ENCODE results near the gene INSYN2B. TPM values are rescaled to one million over a fixed set of nuclear protein-coding genes. Genes with fewer than 3 reads are reported as not detected.

INSYN2B gene
- total RNA-seq, 3 donors from 2014 or later (not counting 1 experiment from before 2014, with no cell fraction given): not detected

DNA sequence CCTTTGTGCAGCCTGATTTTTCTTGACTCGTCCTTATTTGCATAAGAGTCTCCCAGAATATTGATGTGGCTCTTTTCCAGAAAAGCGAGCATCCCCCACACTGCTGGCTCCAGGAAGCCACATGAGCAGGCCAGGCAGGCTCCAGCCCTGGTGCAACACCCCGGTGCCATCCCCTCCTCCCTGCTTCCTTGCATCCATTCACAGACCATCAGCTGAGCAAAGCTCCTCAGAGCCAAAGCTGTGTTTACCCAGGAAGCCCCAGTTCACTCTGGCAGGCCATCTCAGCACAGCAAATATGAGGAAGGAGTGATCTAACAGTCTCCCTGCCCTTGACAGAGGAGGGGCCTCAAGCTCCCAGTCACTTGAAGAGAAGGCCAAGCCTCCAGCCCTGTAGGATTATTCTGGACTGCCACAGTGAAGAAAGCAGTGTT lies 34.4 kb downstream of the INSYN2B start:
- Histone ChIP-seq H3K27ac (ENCODE audit: low read length) (no peak overlapping the region), H3K36me3 (ENCODE audit: control insufficient read depth, insufficient read depth, low read length) (no peaks in the 10 kb centered on the region), H3K4me3 (ENCODE audit: low read length) (no peak overlapping the region), H3K4me1 (ENCODE audit: control insufficient read depth, insufficient read depth, low read length) (peaks cover 12% of the 10 kb centered on the region), H3K27me3 (ENCODE audit: control insufficient read depth, insufficient read depth, low read length) (no peaks in the 10 kb centered on the region), H3K9me3 (ENCODE audit: control insufficient read depth, insufficient read depth, low read length) (no peaks in the 10 kb centered on the region)
- WGBS (ENCODE audit: insufficient coverage): 82% methylated on average over 3 of the region's 3 CpGs
- TF ChIP-seq CTCF (IDR thresholded peaks at IDR 0.05): no peak
- H3K9me3 Mint-ChIP-seq: no peaks in the 10 kb centered on the region
- H3K27ac Mint-ChIP-seq: peak overlapping the region; percentile 39 to 73
- H3K4me3 Mint-ChIP-seq: no peak overlapping the region
- intact Hi-C loops (cut with micrococcal nuclease): no loop called here
- peaks cover 56 to 77% of the 10 kb centered on the region in 2 donors for H3K4me1 Mint-ChIP-seq
- no peak for DNase-seq
- no peaks in the 10 kb centered on the region for H3K27me3 Mint-ChIP-seq (ENCODE audit: low read depth in 2 of 2)
- H3K36me3 Mint-ChIP-seq: no peaks in the 10 kb centered on the region
- ATAC-seq: no peak

- no peaks in the 10 kb centered on the region for H3K36me3 Mint-ChIP-seq
- intact Hi-C loops (cut with micrococcal nuclease): no loop called here
- H3K9me3 Mint-ChIP-seq: no peaks in the 10 kb centered on the region
- Histone ChIP-seq H3K36me3 (ENCODE audit: control insufficient read depth, insufficient read depth, low read length) (no peaks in the 10 kb centered on the region), H3K4me3 (ENCODE audit: low read length) (no peak overlapping the region), H3K27ac (ENCODE audit: low read length) (no peak overlapping the region), H3K4me1 (ENCODE audit: control insufficient read depth, insufficient read depth, low read length) (peaks cover 12% of the 10 kb centered on the region), H3K9me3 (ENCODE audit: control insufficient read depth, insufficient read depth, low read length) (no peaks in the 10 kb centered on the region), H3K27me3 (ENCODE audit: control insufficient read depth, insufficient read depth, low read length) (no peaks in the 10 kb centered on the region)
- DNase-seq (no peak), ATAC-seq (no peak)
- peak overlapping the region; percentile 36 to 73 for H3K27ac Mint-ChIP-seq
- 84% methylated on average over 8 of the region's 8 CpGs for WGBS (ENCODE audit: insufficient coverage)
- H3K27me3 Mint-ChIP-seq (ENCODE audit: low read depth in 2 of 2): no peaks in the 10 kb centered on the region
- peaks cover 50 to 70% of the 10 kb centered on the region in 2 donors for H3K4me1 Mint-ChIP-seq
- TF ChIP-seq CTCF (IDR thresholded peaks at IDR 0.05): no peak
- H3K4me3 Mint-ChIP-seq: no peak overlapping the region
Observed at GRCh38 chr5:169944922-169945680, 35.2 kb downstream of the INSYN2B start.

DNA sequence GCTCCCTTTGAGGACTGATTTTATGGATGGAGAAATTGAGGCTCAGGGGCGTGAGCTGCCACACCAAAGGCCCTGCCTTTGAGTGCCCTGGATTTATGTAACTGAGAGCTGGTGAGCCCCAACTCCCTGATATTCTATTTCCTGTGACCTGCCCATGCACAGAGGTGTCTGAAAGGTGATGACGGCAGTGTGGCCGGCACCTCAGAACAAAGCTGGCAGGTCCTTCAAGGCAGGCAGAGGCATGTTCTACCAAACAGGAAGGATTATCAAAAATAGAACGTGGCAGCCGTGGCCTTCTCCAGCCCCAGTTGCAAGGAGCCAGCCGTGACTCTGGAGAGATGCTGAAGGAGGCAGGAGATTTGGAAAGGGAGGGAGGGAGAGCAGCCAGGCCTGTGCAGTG lies 36.2 kb downstream of the INSYN2B start:
- Histone ChIP-seq H3K27ac (ENCODE audit: low read length) (no peak overlapping the region), H3K4me3 (ENCODE audit: low read length) (no peak overlapping the region), H3K27me3 (ENCODE audit: control insufficient read depth, insufficient read depth, low read length) (no peaks in the 10 kb centered on the region), H3K4me1 (ENCODE audit: control insufficient read depth, insufficient read depth, low read length) (peaks cover 12% of the 10 kb centered on the region), H3K9me3 (ENCODE audit: control insufficient read depth, insufficient read depth, low read length) (no peaks in the 10 kb centered on the region), H3K36me3 (ENCODE audit: control insufficient read depth, insufficient read depth, low read length) (no peaks in the 10 kb centered on the region)
- Mint-ChIP-seq H3K4me3 (peak overlapping the region; percentile 31), H3K4me1 (peaks cover 40 to 60% of the 10 kb centered on the region in 2 donors), H3K27ac (peak overlapping the region; percentile 31 to 73), H3K9me3 (no peaks in the 10 kb centered on the region), H3K27me3 (ENCODE audit: low read depth in 2 of 2) (no peaks in the 10 kb centered on the region), H3K36me3 (no peaks in the 10 kb centered on the region)
- no peak for DNase-seq
- no peak for TF ChIP-seq CTCF (IDR thresholded peaks at IDR 0.05)
- ATAC-seq: peak in 2 of 3 donors; percentile 67 to 71
- intact Hi-C loops (cut with micrococcal nuclease): no loop called here
- 88% methylated on average over 6 of the region's 6 CpGs for WGBS (ENCODE audit: insufficient coverage)

Data from natural killer cell (primary cell).